Tibial nerve (tissue), 4 donors: ENCODE data around the gene IQCN. TPM values are rescaled to one million over a fixed set of nuclear protein-coding genes. Genes with fewer than 3 reads are reported as not detected.

ENCODE experiments used
- DNase-seq, 2 donors: peaks; one replicate each; pipeline ENCODE4 v3.0.0-alpha.2; 2019; ENCODE audit warnings: low spot score in 2 of 2
- H3K27ac ChIP-seq, 4 donors: fragments of 200-600 bp; sonication (generic) in 3 of 4; one replicate each; pipeline ENCODE4 v1.5.1; 2017 to 2019; ENCODE audit warnings: mild to moderate bottlenecking in 1 of 4
- H3K27me3 ChIP-seq, 2 donors: fragments of 200-600 bp; sonication (generic) in 1 of 2; one replicate each; pipeline versions ENCODE4 v1.5.1 to v1.6.0; 2017 to 2019
- H3K36me3 ChIP-seq, 3 donors: fragments of 200-600 bp; sonication (generic); one replicate each; pipeline ENCODE4 v1.5.1; 2018 to 2019
- H3K4me1 ChIP-seq, 4 donors: fragments of 200-600 bp; sonication (generic) in 3 of 4; one replicate each; pipeline ENCODE4 v1.5.1; 2017 to 2019
- H3K4me3 ChIP-seq, 4 donors: fragments of 200-600 bp; sonication (generic) in 3 of 4; one replicate each; pipeline ENCODE4 v1.5.1; 2017 to 2019; ENCODE audit warnings: mild to moderate bottlenecking in 1 of 4, moderate library complexity in 1 of 4
- H3K9me3 ChIP-seq, 4 donors: fragments of 200-600 bp; sonication (generic) in 3 of 4; one replicate each; pipeline ENCODE4 v1.5.1; 2017 to 2019
- CTCF ChIP-seq, 5 experiments: fragments of 200-600 bp in 3 of 5; fragments of 450-650 bp in 2 of 5; sonication (generic) in 3 of 5; IDR thresholded peaks; one replicate each; pipeline ENCODE4 v1.5.1; 2016 to 2019; ENCODE audit warnings: antibody characterized with exemption in 5 of 5, mild to moderate bottlenecking in 3 of 5, moderate library complexity in 2 of 5
- EP300 ChIP-seq, 2 donors: sonication (generic); formaldehyde crosslinking; IDR thresholded peaks; one replicate each; pipeline ENCODE4 v1.6.1; 2017; ENCODE audit warnings: antibody characterized with exemption in 2 of 2, mild to moderate bottlenecking in 1 of 2
- POLR2A ChIP-seq, 2 donors: fragments of 450-650 bp; IDR thresholded peaks; one replicate each; pipeline ENCODE4 v1.6.1; 2017; ENCODE audit warnings: antibody characterized with exemption in 2 of 2, mild to moderate bottlenecking in 2 of 2, moderate library complexity in 2 of 2
- WGBS, 2 donors: methylation state at CpG; one replicate each; pipeline ENCODE4 v1.1.5; 2018; 5-methylcytosine and 5-hydroxymethylcytosine counted together
- total RNA-seq, 4 donors: library from RNA; depleted of rRNA; stranded (reverse); fragments of >200 nt; gene quantifications; one replicate each; pipeline ENCODE4 v1.1.0, GENCODE V29; 2016

IQCN gene
- total RNA-seq, 4 donors from 2014 or later = 2.3 to 11.4 (median 8.2) TPM

- Histone ChIP-seq H3K4me1 (peaks cover 0 to 52% (median 10%) of the 10 kb centered on the region in 4 donors), H3K9me3 (no peaks in the 10 kb centered on the region), H3K27me3 (no peaks in the 10 kb centered on the region), H3K27ac (peak overlapping the region in 2 of 4 donors; percentile 61 to 100), H3K36me3 (peaks cover 0 to 75% (median 0%) of the 10 kb centered on the region in 3 donors), H3K4me3 (no peak overlapping the region)
- TF ChIP-seq EP300 (IDR thresholded peaks at IDR 0.05) (no peak), CTCF (IDR thresholded peaks at IDR 0.05) (no peak), POLR2A (IDR thresholded peaks at IDR 0.05) (no peak)
- no peak for DNase-seq
- WGBS, 2 donors = 82 to 90% methylated on average over 10 to 11 of the region's 11 CpGs
Observed at GRCh38 chr19:18312092-18312534, 37.9 kb upstream of the IQCN start.

GRCh38 chr19:18311502-18312091 lies 37.3 kb upstream of the IQCN start:
- peaks cover 0 to 57% (median 13%) of the 10 kb centered on the region in 4 donors for H3K4me1 ChIP-seq

GRCh38 chr19:18310966-18311365 lies 36.7 kb upstream of the IQCN start:
- TF ChIP-seq POLR2A (IDR thresholded peaks at IDR 0.05) = no peak
- no peak for TF ChIP-seq EP300 (IDR thresholded peaks at IDR 0.05)
- peak overlapping the region in 2 of 4 donors; percentile 61 to 100 for H3K27ac ChIP-seq
- H3K36me3 ChIP-seq = peaks cover 0 to 79% (median 0%) of the 10 kb centered on the region in 3 donors
- H3K27me3 ChIP-seq = no peaks in the 10 kb centered on the region
- DNase-seq = no peak
- H3K4me3 ChIP-seq = no peak overlapping the region
- H3K9me3 ChIP-seq = no peaks in the 10 kb centered on the region
- 90 to 91% methylated on average over 7 to 13 of the region's 13 CpGs for WGBS, 2 donors
- H3K4me1 ChIP-seq = peaks cover 0 to 64% (median 19%) of the 10 kb centered on the region in 4 donors

More at GRCh38 chr19:18311502-18312091, 37.3 kb upstream of the IQCN start:
- no peak overlapping the region for H3K4me3 ChIP-seq
- no peak for TF ChIP-seq EP300 (IDR thresholded peaks at IDR 0.05)
- no peak for TF ChIP-seq CTCF (IDR thresholded peaks at IDR 0.05)
- TF ChIP-seq POLR2A (IDR thresholded peaks at IDR 0.05) = no peak
- peak overlapping the region in 2 of 4 donors; percentile 61 to 100 for H3K27ac ChIP-seq
- no peaks in the 10 kb centered on the region for H3K9me3 ChIP-seq
- no peak for DNase-seq
- WGBS, 2 donors = 82 to 90% methylated on average over 16 to 22 of the region's 22 CpGs
- peaks cover 0 to 79% (median 0%) of the 10 kb centered on the region in 3 donors for H3K36me3 ChIP-seq
- no peaks in the 10 kb centered on the region for H3K27me3 ChIP-seq

- no peak for TF ChIP-seq CTCF (IDR thresholded peaks at IDR 0.05)
- peak in 1 of 2 donors; percentile 3 for TF ChIP-seq POLR2A (IDR thresholded peaks at IDR 0.05)
- TF ChIP-seq EP300 (IDR thresholded peaks at IDR 0.05) = no peak
- Histone ChIP-seq H3K27me3 (no peaks in the 10 kb centered on the region), H3K9me3 (no peaks in the 10 kb centered on the region), H3K4me3 (no peak overlapping the region), H3K36me3 (peaks cover 0 to 76% (median 0%) of the 10 kb centered on the region in 3 donors), H3K4me1 (peaks cover 1 to 70% (median 26%) of the 10 kb centered on the region in 4 donors), H3K27ac (peak overlapping the region in 2 of 4 donors; percentile 61 to 100)
- no peak for DNase-seq
- 79 to 81% methylated on average over 23 of the region's 23 CpGs for WGBS, 2 donors
Observed at GRCh38 chr19:18310118-18310909, 36.1 kb upstream of the IQCN start.

- 91 to 93% methylated on average over 21 to 25 of the region's 33 CpGs for WGBS, 2 donors
- H3K4me1 ChIP-seq = peaks cover 4 to 76% (median 31%) of the 10 kb centered on the region in 4 donors
- no peaks in the 10 kb centered on the region for H3K27me3 ChIP-seq
- peaks cover 0 to 71% (median 0%) of the 10 kb centered on the region in 3 donors for H3K36me3 ChIP-seq
- H3K4me3 ChIP-seq = no peak overlapping the region
- TF ChIP-seq CTCF (IDR thresholded peaks at IDR 0.05) (no peak), EP300 (IDR thresholded peaks at IDR 0.05) (no peak), POLR2A (IDR thresholded peaks at IDR 0.05) (no peak)
- H3K27ac ChIP-seq = peak overlapping the region in 2 of 4 donors; percentile 61 to 100
- H3K9me3 ChIP-seq = no peaks in the 10 kb centered on the region
- no peak for DNase-seq
Observed at GRCh38 chr19:18309525-18310064, 35.3 kb upstream of the IQCN start.
